GM12878 (cell line): ENCODE results near the gene POLR1A. TPM values are rescaled to one million over a fixed set of nuclear protein-coding genes. Genes with fewer than 3 reads are reported as not detected.

Experiments
- ATAC-seq: fragments of 200-7000 bp; cut with Tn5 transposase; 3 replicates; pipeline ENCODE4 v1.9.1; 2020; ENCODE audit warnings: mild to moderate bottlenecking, moderate library complexity
- BruUV-seq: library from RNA; stranded (reverse); fragments of 400-500 nt; replicated peaks from 2 replicates; lab custom pipeline; 2021; lab: Mats Ljungman, UMichigan
- CTCF ChIA-PET: fragments of 300-600 bp; sonication (Branson Sonifier 250); formaldehyde crosslinking; extraction: SDS; loops from one replicate; lab custom pipeline; 2021; ENCODE audit warnings: inconsistent platforms; lab: Yijun Ruan, JAX
- POLR2A ChIA-PET: fragments of 350-600 bp; formaldehyde crosslinking; extraction: SDS; loops from one replicate; lab custom pipeline; 2021; ENCODE audit warnings: inconsistent platforms; lab: Charles Lee
- RAD21 ChIA-PET: fragments of 300-600 bp; sonication (Branson Sonifier 250); formaldehyde crosslinking; loops from one replicate; lab custom pipeline; 2023; ENCODE audit warnings: antibody characterized with exemption; ENCODE audit not compliant: unreplicated experiment; lab: Charles Lee
- SMC1A ChIA-PET: fragments of 300-600 bp; sonication (Branson Sonifier 250); formaldehyde crosslinking; loops from one replicate; lab custom pipeline; 2023; ENCODE audit not compliant: unreplicated experiment, uncharacterized antibody; lab: Charles Lee
- DNase-seq: peaks from one replicate; pipeline ENCODE4 v3.0.0-alpha.2; 2011; ENCODE audit warnings: low read depth, low spot score
- FAIRE-seq: peaks from 3 replicates; lab custom pipeline; 2011; peaks lifted over from hg19 to GRCh38; lab: Jason Lieb, UNC
- H2AFZ ChIP-seq: 2 replicates; pipeline ENCODE4 v1.6.0; 2011; ENCODE audit warnings: low read depth, low read length, control low read depth; ENCODE audit not compliant: control insufficient read depth
- H3K27ac ChIP-seq: 2 replicates; pipeline ENCODE4 v1.5.1; 2011; ENCODE audit warnings: control low read depth; ENCODE audit not compliant: control insufficient read depth, insufficient read depth
- H3K27me3 ChIP-seq, 2 experiments: replicated peaks in 1 of 2; 2 replicates each; pipeline versions ENCODE4 v1.6.0 to v1.6.1; 2011; ENCODE audit warnings: low read length in 1 of 2; ENCODE audit not compliant: control insufficient read depth in 2 of 2, insufficient read depth in 2 of 2
- H3K36me3 ChIP-seq, 2 experiments: 2 replicates each; pipeline ENCODE4 v1.5.1; 2011; ENCODE audit warnings: low read length in 1 of 2; ENCODE audit not compliant: control insufficient read depth in 2 of 2, insufficient read depth in 2 of 2
- H3K4me1 ChIP-seq: 2 replicates; pipeline ENCODE4 v1.6.1; 2011; ENCODE audit warnings: mild to moderate bottlenecking, low read length, moderate library complexity, mixed read lengths; ENCODE audit not compliant: control insufficient read depth, insufficient read depth
- H3K4me2 ChIP-seq: 2 replicates; pipeline ENCODE4 v1.6.0; 2011; ENCODE audit warnings: control low read depth; ENCODE audit not compliant: control insufficient read depth, insufficient read depth
- H3K4me3 ChIP-seq: fragments of 200-600 bp; sonication (generic); 2 replicates; pipeline ENCODE4 v1.5.1; 2016
- H3K79me2 ChIP-seq: 2 replicates; pipeline ENCODE4 v1.6.0; 2011; ENCODE audit warnings: low read length; ENCODE audit not compliant: control insufficient read depth, insufficient read depth
- H3K9ac ChIP-seq: 2 replicates; pipeline ENCODE4 v1.8.0; 2011; ENCODE audit warnings: low read length, control low read depth, mixed read lengths; ENCODE audit not compliant: control insufficient read depth, insufficient read depth
- H3K9me3 ChIP-seq: replicated peaks from 3 replicates; pipeline ENCODE4 v1.5.1; 2011; ENCODE audit warnings: mild to moderate bottlenecking, low read length; ENCODE audit not compliant: control insufficient read depth, insufficient read depth
- H4K20me1 ChIP-seq: 2 replicates; pipeline ENCODE4 v1.6.0; 2011; ENCODE audit not compliant: control insufficient read depth, insufficient read depth
- BACH1 ChIP-seq: fragments of 450-650 bp; IDR thresholded peaks from 2 replicates; pipeline ENCODE4 v1.6.1; 2017; ENCODE audit warnings: mild to moderate bottlenecking, borderline replicate concordance
- BRCA1 ChIP-seq: IDR thresholded peaks from 2 replicates; pipeline ENCODE4 v1.6.1; 2011; ENCODE audit warnings: low read depth, low read length, improper control_type of control experiment
- EED ChIP-seq: sonication (generic); IDR thresholded peaks from 2 replicates; pipeline ENCODE4 v1.6.1; 2016; ENCODE audit warnings: antibody characterized with exemption, low read depth
- HCFC1 ChIP-seq: fragments of 150-350 bp; IDR thresholded peaks from 2 replicates; pipeline ENCODE4 v1.6.1; 2014; ENCODE audit warnings: low read length
- MTA3 ChIP-seq: IDR thresholded peaks from 2 replicates; pipeline ENCODE4 v1.6.1; 2012; ENCODE audit warnings: low read length, inconsistent platforms, borderline replicate concordance
- MYB ChIP-seq: fragments of 150-350 bp; IDR thresholded peaks from 2 replicates; pipeline ENCODE4 v1.6.1; 2014; ENCODE audit warnings: mild to moderate bottlenecking, low read depth, low read length, borderline replicate concordance
- NRF1 ChIP-seq: conservative IDR thresholded peaks from 2 replicates; pipeline ENCODE4 v1.6.1; 2011; ENCODE audit warnings: mild to moderate bottlenecking, low read depth, low read length, improper control_type of control experiment
- RFX5 ChIP-seq: IDR thresholded peaks from 2 replicates; pipeline ENCODE4 v1.6.1; 2011; ENCODE audit warnings: low read depth, low read length, improper control_type of control experiment
- SPI1 ChIP-seq: IDR thresholded peaks from 2 replicates; pipeline ENCODE4 v1.6.1; 2011; ENCODE audit warnings: low read depth, mild to moderate bottlenecking, low read length, moderate library complexity, borderline replicate concordance; ENCODE audit not compliant: insufficient read depth
- STAT3 ChIP-seq: IDR thresholded peaks from 2 replicates; pipeline ENCODE4 v1.6.1; 2011; ENCODE audit warnings: low read depth, low read length, improper control_type of control experiment
- WGBS: methylation state at CpG from one replicate; pipeline ENCODE4 v1.1.6; 2016; ENCODE audit warnings: low lambda C conversion rate; ENCODE audit not compliant: insufficient replicate concordance, insufficient coverage; ENCODE audit errors: missing lambda C conversion rate; 5-methylcytosine and 5-hydroxymethylcytosine counted together
- in situ Hi-C: fragments of 300-500 bp; cut with MboI; formaldehyde crosslinking; loops from 9 replicates; pipeline ENCODE4 v1.14.3; 2018; ENCODE audit warnings: mixed read lengths
- intact Hi-C: fragments of 100-400 bp; cut with micrococcal nuclease; formaldehyde crosslinking; loops from one replicate; pipeline ENCODE4 v1.14.2; 2022; ENCODE audit not compliant: unreplicated experiment
- polyA plus RNA-seq, 11 experiments: library from polyadenylated mRNA; depleted of rRNA in 4 of 11; unstranded in 6 of 11; stranded (reverse) in 5 of 11; fragments of >200 nt; fragmentation: Nextera tagmentation in 4 of 11; fragmentation: Illumina TruSeq in 1 of 11; extraction: Ambion mirVana in 4 of 11; extraction: Trizol in 1 of 11; gene quantifications; 1 replicate in 1 of 11; 2 replicates in 10 of 11; pipeline versions ENCODE4 v1.2.1 to v1.2.3, GENCODE V29; 2011 to 2016; ENCODE audit warnings: inconsistent platforms in 2 of 11, missing spikeins in 2 of 11, low read depth in 1 of 11
- total RNA-seq, 4 experiments: library from RNA; depleted of rRNA in 3 of 4; stranded (reverse); fragments of >200 nt in 3 of 4; fragmentation: Illumina TruSeq in 1 of 4; extraction: Trizol in 1 of 4; gene quantifications; 2 replicates each; pipeline versions ENCODE4 v1.2.1 to v1.2.3, GENCODE V29; 2013 to 2021
- TF ChIP-seq, protein P1 (sequence below): fragments of 450-650 bp; IDR thresholded peaks from 2 replicates; pipeline ENCODE4 v1.6.1; 2017; ENCODE audit warnings: mild to moderate bottlenecking, low read depth, inconsistent platforms; ENCODE audit not compliant: poor library complexity, severe bottlenecking
- TF ChIP-seq, protein P2 (sequence below): fragments of 450-650 bp; IDR thresholded peaks from 2 replicates; pipeline ENCODE4 v1.6.1; 2017; ENCODE audit warnings: mild to moderate bottlenecking
- TF ChIP-seq, protein P3 (sequence below): IDR thresholded peaks from 2 replicates; pipeline ENCODE4 v1.6.1; 2012; ENCODE audit warnings: improper control_type of control experiment, low read depth, low read length; ENCODE audit not compliant: insufficient replicate concordance
- TF ChIP-seq, protein P4 (sequence below): IDR thresholded peaks from 2 replicates; pipeline ENCODE4 v1.6.1; 2011; ENCODE audit warnings: low read depth, mild to moderate bottlenecking, low read length, moderate library complexity, borderline replicate concordance; ENCODE audit errors: extremely low read depth

Gene POLR1A
- total and polyA plus RNA-seq, 10 of the 15 experiments (the other 5 are each of a cell fraction or from before 2014, with no cell fraction given) = 2.1 to 53.9 (median 17.8) TPM

DNA sequence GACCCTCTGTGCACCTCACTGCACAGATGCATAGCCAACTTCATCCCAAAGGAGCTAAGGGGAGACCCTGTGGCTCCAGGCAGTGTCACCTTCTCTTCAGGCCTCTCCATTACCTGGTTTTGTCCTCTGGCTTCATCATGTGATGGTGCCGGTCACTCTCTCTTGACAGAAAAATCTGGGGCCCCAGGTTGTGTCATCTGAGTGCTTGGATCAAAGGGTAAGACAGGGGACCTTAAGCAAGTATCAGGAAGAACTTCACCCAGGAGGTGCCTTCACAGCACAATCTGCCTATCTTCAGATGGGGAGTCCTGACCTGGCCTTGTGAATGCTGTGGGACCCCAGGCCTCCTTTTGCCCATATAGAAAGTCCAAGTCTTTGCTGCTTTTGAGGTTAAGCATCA lies 104.4 kb downstream of the POLR1A start:
- ATAC-seq = no peak
- no peaks in the 10 kb centered on the region for H3K79me2 ChIP-seq
- peaks cover 42% of the 10 kb centered on the region for H3K4me1 ChIP-seq
- BruUV-seq = no TSS peak
- H4K20me1 ChIP-seq = no peaks in the 10 kb centered on the region
- POLR2A ChIA-PET = interaction anchor here (0.7 to 9.4 kb wide), 4 partner anchors 9 to 102 kb away, joined by 3 to 97 read pairs (median 4); no protein-coding TSS in a partner anchor
- in situ Hi-C loops = no loop called here
- RAD21 ChIA-PET = interaction anchor here (8.8 kb wide), 1 partner anchor 19 kb away, joined by 132 read pairs; no protein-coding TSS in a partner anchor
- no peaks in the 10 kb centered on the region for H3K27me3 ChIP-seq
- H3K36me3 ChIP-seq = no peaks in the 10 kb centered on the region
- SMC1A ChIA-PET = interaction anchor here (1.5 to 3.3 kb wide), 2 partner anchors 22 to 35 kb away, joined by 11 to 20 read pairs; no protein-coding TSS in a partner anchor
- CTCF ChIA-PET = no interaction called here
- H3K4me2 ChIP-seq = no peak overlapping the region
- FAIRE-seq = no peak
- H3K27ac ChIP-seq = no peak overlapping the region
- H2AFZ ChIP-seq = no peak overlapping the region
- H3K9ac ChIP-seq = no peak overlapping the region
- no peak for DNase-seq
- H3K4me3 ChIP-seq = no peak overlapping the region
- intact Hi-C loops = no loop called here
- WGBS = 100% methylated on average over 1 of the region's 1 CpG
- H3K9me3 ChIP-seq = peaks cover 7% of the 10 kb centered on the region
- TF ChIP-seq, protein P1, sequence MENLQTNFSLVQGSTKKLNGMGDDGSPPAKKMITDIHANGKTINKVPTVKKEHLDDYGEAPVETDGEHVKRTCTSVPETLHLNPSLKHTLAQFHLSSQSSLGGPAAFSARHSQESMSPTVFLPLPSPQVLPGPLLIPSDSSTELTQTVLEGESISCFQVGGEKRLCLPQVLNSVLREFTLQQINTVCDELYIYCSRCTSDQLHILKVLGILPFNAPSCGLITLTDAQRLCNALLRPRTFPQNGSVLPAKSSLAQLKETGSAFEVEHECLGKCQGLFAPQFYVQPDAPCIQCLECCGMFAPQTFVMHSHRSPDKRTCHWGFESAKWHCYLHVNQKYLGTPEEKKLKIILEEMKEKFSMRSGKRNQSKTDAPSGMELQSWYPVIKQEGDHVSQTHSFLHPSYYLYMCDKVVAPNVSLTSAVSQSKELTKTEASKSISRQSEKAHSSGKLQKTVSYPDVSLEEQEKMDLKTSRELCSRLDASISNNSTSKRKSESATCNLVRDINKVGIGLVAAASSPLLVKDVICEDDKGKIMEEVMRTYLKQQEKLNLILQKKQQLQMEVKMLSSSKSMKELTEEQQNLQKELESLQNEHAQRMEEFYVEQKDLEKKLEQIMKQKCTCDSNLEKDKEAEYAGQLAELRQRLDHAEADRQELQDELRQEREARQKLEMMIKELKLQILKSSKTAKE = no peak
- TF ChIP-seq, protein P2, sequence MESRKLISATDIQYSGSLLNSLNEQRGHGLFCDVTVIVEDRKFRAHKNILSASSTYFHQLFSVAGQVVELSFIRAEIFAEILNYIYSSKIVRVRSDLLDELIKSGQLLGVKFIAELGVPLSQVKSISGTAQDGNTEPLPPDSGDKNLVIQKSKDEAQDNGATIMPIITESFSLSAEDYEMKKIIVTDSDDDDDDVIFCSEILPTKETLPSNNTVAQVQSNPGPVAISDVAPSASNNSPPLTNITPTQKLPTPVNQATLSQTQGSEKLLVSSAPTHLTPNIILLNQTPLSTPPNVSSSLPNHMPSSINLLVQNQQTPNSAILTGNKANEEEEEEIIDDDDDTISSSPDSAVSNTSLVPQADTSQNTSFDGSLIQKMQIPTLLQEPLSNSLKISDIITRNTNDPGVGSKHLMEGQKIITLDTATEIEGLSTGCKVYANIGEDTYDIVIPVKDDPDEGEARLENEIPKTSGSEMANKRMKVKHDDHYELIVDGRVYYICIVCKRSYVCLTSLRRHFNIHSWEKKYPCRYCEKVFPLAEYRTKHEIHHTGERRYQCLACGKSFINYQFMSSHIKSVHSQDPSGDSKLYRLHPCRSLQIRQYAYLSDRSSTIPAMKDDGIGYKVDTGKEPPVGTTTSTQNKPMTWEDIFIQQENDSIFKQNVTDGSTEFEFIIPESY = no peak
- TF ChIP-seq BACH1 (no peak), EED (no peak), RFX5 (no peak), BRCA1 (no peak), MTA3 (no peak), HCFC1 (no peak), MYB (no peak), SPI1 (no peak), STAT3 (no peak), NRF1 (no peak)
- TF ChIP-seq, protein P3, sequence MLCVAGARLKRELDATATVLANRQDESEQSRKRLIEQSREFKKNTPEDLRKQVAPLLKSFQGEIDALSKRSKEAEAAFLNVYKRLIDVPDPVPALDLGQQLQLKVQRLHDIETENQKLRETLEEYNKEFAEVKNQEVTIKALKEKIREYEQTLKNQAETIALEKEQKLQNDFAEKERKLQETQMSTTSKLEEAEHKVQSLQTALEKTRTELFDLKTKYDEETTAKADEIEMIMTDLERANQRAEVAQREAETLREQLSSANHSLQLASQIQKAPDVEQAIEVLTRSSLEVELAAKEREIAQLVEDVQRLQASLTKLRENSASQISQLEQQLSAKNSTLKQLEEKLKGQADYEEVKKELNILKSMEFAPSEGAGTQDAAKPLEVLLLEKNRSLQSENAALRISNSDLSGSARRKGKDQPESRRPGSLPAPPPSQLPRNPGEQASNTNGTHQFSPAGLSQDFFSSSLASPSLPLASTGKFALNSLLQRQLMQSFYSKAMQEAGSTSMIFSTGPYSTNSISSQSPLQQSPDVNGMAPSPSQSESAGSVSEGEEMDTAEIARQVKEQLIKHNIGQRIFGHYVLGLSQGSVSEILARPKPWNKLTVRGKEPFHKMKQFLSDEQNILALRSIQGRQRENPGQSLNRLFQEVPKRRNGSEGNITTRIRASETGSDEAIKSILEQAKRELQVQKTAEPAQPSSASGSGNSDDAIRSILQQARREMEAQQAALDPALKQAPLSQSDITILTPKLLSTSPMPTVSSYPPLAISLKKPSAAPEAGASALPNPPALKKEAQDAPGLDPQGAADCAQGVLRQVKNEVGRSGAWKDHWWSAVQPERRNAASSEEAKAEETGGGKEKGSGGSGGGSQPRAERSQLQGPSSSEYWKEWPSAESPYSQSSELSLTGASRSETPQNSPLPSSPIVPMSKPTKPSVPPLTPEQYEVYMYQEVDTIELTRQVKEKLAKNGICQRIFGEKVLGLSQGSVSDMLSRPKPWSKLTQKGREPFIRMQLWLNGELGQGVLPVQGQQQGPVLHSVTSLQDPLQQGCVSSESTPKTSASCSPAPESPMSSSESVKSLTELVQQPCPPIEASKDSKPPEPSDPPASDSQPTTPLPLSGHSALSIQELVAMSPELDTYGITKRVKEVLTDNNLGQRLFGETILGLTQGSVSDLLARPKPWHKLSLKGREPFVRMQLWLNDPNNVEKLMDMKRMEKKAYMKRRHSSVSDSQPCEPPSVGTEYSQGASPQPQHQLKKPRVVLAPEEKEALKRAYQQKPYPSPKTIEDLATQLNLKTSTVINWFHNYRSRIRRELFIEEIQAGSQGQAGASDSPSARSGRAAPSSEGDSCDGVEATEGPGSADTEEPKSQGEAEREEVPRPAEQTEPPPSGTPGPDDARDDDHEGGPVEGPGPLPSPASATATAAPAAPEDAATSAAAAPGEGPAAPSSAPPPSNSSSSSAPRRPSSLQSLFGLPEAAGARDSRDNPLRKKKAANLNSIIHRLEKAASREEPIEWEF = no peak
- TF ChIP-seq, protein P4, sequence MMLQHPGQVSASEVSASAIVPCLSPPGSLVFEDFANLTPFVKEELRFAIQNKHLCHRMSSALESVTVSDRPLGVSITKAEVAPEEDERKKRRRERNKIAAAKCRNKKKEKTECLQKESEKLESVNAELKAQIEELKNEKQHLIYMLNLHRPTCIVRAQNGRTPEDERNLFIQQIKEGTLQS = no peak
